Transverse colon (tissue), 4 donors: ENCODE data around the gene SLC5A1. TPM values are rescaled to one million over a fixed set of nuclear protein-coding genes. Genes with fewer than 3 reads are reported as not detected.

Source experiments
- DNase-seq: peaks from one replicate; pipeline ENCODE4 v3.0.0-alpha.2; 2019
- H3K27ac ChIP-seq, 4 donors: fragments of 200-600 bp; sonication (generic); 2 replicates each; pipeline ENCODE4 v1.5.1; 2016 to 2018; ENCODE audit warnings: inconsistent platforms in 4 of 4
- H3K27me3 ChIP-seq: fragments of 200-600 bp; sonication (generic); 2 replicates; pipeline ENCODE4 v1.5.1; 2017; ENCODE audit warnings: inconsistent platforms
- H3K36me3 ChIP-seq, 4 donors: fragments of 200-600 bp; sonication (generic); 2 replicates each; pipeline ENCODE4 v1.5.1; 2017 to 2019; ENCODE audit warnings: inconsistent platforms in 4 of 4
- H3K4me1 ChIP-seq, 4 donors: fragments of 200-600 bp; sonication (generic); 2 replicates each; pipeline ENCODE4 v1.5.1; 2017 to 2020; ENCODE audit warnings: inconsistent platforms in 4 of 4
- H3K4me3 ChIP-seq, 4 donors: fragments of 200-600 bp; sonication (generic); 1 replicate in 1 of 4; 2 replicates in 3 of 4; pipeline versions ENCODE4 v1.5.1 to v1.6.1; 2017 to 2019; ENCODE audit warnings: inconsistent platforms in 4 of 4
- H3K9me3 ChIP-seq, 2 donors: fragments of 200-600 bp; sonication (generic); 2 replicates each; pipeline ENCODE4 v1.5.1; 2017 to 2019; ENCODE audit warnings: inconsistent platforms in 2 of 2
- EP300 ChIP-seq: sonication (generic); formaldehyde crosslinking; IDR thresholded peaks from one replicate; pipeline ENCODE4 v1.6.1; 2017; ENCODE audit warnings: antibody characterized with exemption, low read depth
- POLR2A ChIP-seq: fragments of 450-650 bp; IDR thresholded peaks from one replicate; pipeline ENCODE4 v1.6.1; 2016; ENCODE audit warnings: antibody characterized with exemption, mild to moderate bottlenecking, moderate library complexity
- POLR2AphosphoS5 ChIP-seq, 3 donors: sonication (generic); formaldehyde crosslinking; IDR thresholded peaks; one replicate each; pipeline ENCODE4 v1.6.1; 2016; ENCODE audit warnings: antibody characterized with exemption in 3 of 3
- WGBS, 2 donors: methylation state at CpG; one replicate each; pipeline ENCODE4 v1.1.5; 2018; ENCODE audit warnings: low coverage in 1 of 2; 5-methylcytosine and 5-hydroxymethylcytosine counted together
- in situ Hi-C, 4 donors: fragments of 200-750 bp; cut with MboI; loops; one replicate each; pipeline versions ENCODE4 v1.15.0 to v1.15.1; 2017; ENCODE audit warnings: low sequenced_read_pairs in 3 of 4, low pct_ligation_motif_present in 1 of 4, low pct_unique_long_range_greater_than_20kb in 1 of 4
- intact Hi-C: fragments of 100-400 bp; cut with DNase I; formaldehyde crosslinking; loops from one replicate; pipeline ENCODE4 v1.15.1; 2023; ENCODE audit warnings: low total_unique reads
- total RNA-seq, 4 donors: library from RNA; depleted of rRNA; stranded (reverse); fragments of >200 nt; gene quantifications; one replicate each; pipeline ENCODE4 v1.1.0, GENCODE V29; 2016
- TF ChIP-seq, protein P1 (sequence below), 5 experiments: fragments of 200-600 bp in 3 of 5; fragments of 450-650 bp in 2 of 5; sonication (generic) in 3 of 5; IDR thresholded peaks; 1 replicate in 2 of 5; 2 replicates in 3 of 5; pipeline ENCODE4 v1.5.1; 2016 to 2017; ENCODE audit warnings: antibody characterized with exemption in 5 of 5, inconsistent platforms in 3 of 5, mild to moderate bottlenecking in 2 of 5, moderate library complexity in 1 of 5

SLC5A1 gene
- total RNA-seq, 4 donors from 2014 or later: 25.5 to 145 (median 83.2) TPM

DNA sequence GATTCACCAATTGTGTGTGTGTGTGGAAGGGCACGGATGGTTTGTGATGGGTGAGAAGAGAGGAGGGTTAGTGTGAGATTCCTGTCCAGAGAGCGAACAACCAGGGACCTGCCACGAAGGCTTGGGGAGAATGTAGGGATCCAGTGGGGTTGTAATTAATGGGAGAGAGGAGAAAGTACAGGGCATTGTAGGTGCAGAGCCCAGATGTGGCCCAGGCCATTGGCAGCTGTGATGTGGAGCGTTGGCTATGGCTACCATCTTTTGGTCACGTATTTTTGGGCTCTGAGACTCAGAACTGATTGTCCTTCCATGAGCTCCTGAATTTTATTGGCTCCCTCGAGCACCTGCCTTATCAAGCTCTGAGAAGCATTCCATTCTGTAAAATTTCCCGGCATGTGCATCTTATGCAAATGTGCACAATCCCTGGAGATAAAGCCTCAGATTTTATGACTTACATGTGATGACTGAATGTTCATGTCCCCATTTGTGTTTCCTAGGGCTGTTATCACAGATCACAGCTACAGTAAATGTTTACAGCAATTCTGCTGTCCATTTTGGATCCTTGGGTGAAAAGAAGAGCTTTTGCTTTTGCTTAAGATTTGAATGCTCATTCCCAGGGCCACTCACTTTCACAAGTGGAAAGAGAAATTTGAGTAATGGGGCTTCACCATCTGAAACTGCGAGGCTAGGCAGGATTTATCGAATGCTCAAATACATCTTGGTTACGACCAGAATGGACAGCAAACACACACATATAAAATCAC lies 33.1 kb downstream of the SLC5A1 start:
- H3K4me1 ChIP-seq: peaks cover 0 to 61% (median 6%) of the 10 kb centered on the region in 4 donors
- H3K4me3 ChIP-seq: no peak overlapping the region
- no peaks in the 10 kb centered on the region for H3K36me3 ChIP-seq
- in situ Hi-C loops: loop anchor here in 3 of 4 donors (5.0 to 25.0 kb wide), 3 partner anchors 89 to 101 kb away; no protein-coding TSS in a partner anchor
- intact Hi-C loops: no loop called here
- no peak for DNase-seq
- H3K9me3 ChIP-seq: no peaks in the 10 kb centered on the region
- no peak for TF ChIP-seq POLR2AphosphoS5 (IDR thresholded peaks at IDR 0.05)
- no peaks in the 10 kb centered on the region for H3K27me3 ChIP-seq
- WGBS, 2 donors: 43 to 61% methylated on average over 7 to 10 of the region's 10 CpGs
- peak overlapping the region in 1 of 4 donors; percentile 2 for H3K27ac ChIP-seq

DNA sequence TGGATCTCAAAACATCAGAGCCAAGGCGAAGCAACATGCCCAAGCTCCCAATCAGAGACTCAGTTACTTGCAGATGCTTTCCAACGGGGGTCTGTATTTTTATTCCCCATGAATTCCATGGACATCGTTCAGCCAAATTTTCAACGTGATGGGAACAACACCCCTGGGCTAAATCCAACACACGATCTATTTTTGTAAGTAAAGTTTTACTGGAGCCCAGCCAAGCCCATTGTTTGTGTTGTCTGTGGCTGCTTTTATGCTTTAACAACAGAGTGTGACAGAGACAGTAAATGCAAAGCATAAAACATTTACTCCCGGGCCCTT lies 33.7 kb downstream of the SLC5A1 start:
- in situ Hi-C loops: loop anchor here in 3 of 4 donors (5.0 to 25.0 kb wide), 3 partner anchors 89 to 102 kb away; no protein-coding TSS in a partner anchor
- no peak for DNase-seq

DNA sequence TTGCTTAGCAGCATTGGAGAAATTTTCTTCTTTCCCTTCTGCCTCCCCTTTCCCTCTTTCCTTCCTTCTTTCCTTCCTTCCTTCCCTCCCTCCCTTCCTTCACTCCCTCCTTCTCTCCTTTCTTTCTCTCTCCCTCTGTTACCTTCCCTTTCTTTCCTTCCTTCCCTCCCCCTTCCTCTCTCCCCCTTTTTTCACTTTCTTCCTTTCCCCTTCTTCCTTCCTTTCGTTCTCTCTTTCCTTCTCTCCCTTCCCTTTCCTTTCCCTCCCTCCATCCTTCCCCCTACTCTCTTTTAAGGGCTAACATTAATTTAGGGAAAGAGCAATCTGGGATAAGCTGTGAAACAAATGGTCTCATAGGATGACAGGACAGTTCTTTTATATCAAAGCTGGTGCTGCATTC lies 34.1 kb downstream of the SLC5A1 start:
- no peak overlapping the region for H3K27ac ChIP-seq
- in situ Hi-C loops: loop anchor here in 3 of 4 donors (5.0 to 25.0 kb wide), 3 partner anchors 90 to 102 kb away; no protein-coding TSS in a partner anchor
- no peaks in the 10 kb centered on the region for H3K27me3 ChIP-seq
- H3K9me3 ChIP-seq: no peaks in the 10 kb centered on the region
- H3K4me3 ChIP-seq: no peak overlapping the region
- DNase-seq: no peak
- intact Hi-C loops: no loop called here
- peaks cover 0 to 61% (median 6%) of the 10 kb centered on the region in 4 donors for H3K4me1 ChIP-seq
- TF ChIP-seq, protein P1, sequence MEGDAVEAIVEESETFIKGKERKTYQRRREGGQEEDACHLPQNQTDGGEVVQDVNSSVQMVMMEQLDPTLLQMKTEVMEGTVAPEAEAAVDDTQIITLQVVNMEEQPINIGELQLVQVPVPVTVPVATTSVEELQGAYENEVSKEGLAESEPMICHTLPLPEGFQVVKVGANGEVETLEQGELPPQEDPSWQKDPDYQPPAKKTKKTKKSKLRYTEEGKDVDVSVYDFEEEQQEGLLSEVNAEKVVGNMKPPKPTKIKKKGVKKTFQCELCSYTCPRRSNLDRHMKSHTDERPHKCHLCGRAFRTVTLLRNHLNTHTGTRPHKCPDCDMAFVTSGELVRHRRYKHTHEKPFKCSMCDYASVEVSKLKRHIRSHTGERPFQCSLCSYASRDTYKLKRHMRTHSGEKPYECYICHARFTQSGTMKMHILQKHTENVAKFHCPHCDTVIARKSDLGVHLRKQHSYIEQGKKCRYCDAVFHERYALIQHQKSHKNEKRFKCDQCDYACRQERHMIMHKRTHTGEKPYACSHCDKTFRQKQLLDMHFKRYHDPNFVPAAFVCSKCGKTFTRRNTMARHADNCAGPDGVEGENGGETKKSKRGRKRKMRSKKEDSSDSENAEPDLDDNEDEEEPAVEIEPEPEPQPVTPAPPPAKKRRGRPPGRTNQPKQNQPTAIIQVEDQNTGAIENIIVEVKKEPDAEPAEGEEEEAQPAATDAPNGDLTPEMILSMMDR (IDR thresholded peaks at IDR 0.05): no peak
- TF ChIP-seq POLR2AphosphoS5 (IDR thresholded peaks at IDR 0.05) (no peak), EP300 (no peak), POLR2A (no peak)
- 45 to 83% methylated on average over 1 of the region's 1 CpG for WGBS, 2 donors
- no peaks in the 10 kb centered on the region for H3K36me3 ChIP-seq

More for the DNA sequence above, 33.7 kb downstream of the SLC5A1 start:
- intact Hi-C loops: no loop called here
- H3K27me3 ChIP-seq: no peaks in the 10 kb centered on the region
- TF ChIP-seq EP300 (no peak), POLR2AphosphoS5 (IDR thresholded peaks at IDR 0.05) (no peak), POLR2A (no peak)
- TF ChIP-seq, protein P1 (IDR thresholded peaks at IDR 0.05): no peak
- H3K27ac ChIP-seq: peak overlapping the region in 1 of 4 donors; percentile 2
- H3K9me3 ChIP-seq: no peaks in the 10 kb centered on the region
- 0 to 21% methylated on average over 3 to 6 of the region's 6 CpGs for WGBS, 2 donors
- peaks cover 0 to 61% (median 6%) of the 10 kb centered on the region in 4 donors for H3K4me1 ChIP-seq
- H3K4me3 ChIP-seq: no peak overlapping the region
- H3K36me3 ChIP-seq: no peaks in the 10 kb centered on the region

DNA sequence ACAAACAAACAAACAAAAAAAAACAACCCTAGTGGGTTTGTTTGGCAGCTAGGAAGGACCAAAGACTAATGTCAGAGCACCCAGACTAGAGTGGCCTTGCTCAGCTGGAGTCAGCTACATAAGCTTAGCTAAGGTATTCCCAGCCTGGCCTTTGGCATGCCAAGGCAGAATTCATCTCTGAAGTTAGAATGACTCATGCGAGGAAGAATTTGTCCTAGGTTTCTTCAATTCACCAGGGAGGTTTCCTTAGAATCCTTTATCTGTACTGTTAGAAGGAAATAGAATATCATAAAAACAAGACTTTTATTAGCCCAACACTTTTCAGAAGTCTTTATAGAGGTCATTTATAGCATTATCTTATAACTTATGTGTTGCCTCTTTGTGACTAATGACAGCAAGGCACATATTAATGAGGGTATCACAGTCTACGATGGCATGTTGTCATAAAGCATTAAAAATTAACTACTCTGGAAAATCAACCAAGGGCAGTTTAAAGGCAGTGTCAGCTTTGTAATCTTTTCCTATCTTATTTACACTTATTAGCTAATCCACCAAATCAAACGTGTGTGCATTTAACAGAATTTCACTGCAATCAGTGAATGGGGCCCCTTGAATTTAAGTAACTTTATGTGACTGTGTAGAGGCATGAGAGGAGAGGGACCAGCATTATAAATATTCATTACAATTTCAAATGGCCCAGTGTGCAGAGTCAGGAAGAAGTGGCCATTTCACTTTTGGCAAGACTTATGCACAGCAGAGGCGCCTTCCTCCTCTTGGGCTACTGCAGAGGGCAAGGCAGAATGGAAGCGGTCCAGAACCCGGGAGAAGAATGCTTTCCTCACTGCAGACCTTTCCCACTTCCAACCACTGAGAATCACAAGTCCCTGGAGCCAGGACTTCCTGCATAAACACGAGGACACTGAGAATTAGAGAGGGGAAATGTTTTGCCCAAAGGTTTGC lies 36.3 kb downstream of the SLC5A1 start:
- no peak overlapping the region for H3K4me3 ChIP-seq
- in situ Hi-C loops (loop anchor here (5.0 to 25.0 kb wide), 4 partner anchors 92 to 105 kb away; no protein-coding TSS in a partner anchor), intact Hi-C loops (no loop called here)
- no peak for TF ChIP-seq POLR2AphosphoS5 (IDR thresholded peaks at IDR 0.05)
- TF ChIP-seq, protein P1 (IDR thresholded peaks at IDR 0.05): no peak
- TF ChIP-seq POLR2A: no peak
- TF ChIP-seq EP300: no peak
- H3K9me3 ChIP-seq: no peaks in the 10 kb centered on the region
- H3K36me3 ChIP-seq: no peaks in the 10 kb centered on the region
- peaks cover 0 to 42% (median 6%) of the 10 kb centered on the region in 4 donors for H3K4me1 ChIP-seq
- DNase-seq: peak; percentile 21
- WGBS, 2 donors: 38 to 57% methylated on average over 3 to 7 of the region's 7 CpGs
- H3K27ac ChIP-seq: no peak overlapping the region
- no peaks in the 10 kb centered on the region for H3K27me3 ChIP-seq
